DOHH2 (cell line): ENCODE measurements around the gene CCDC59.
A peak's percentile ranks its signal among the peaks of the same experiment; 100 is the strongest.

Experiments used
- H3F3A ChIP-seq: fragments of 200-600 bp; sonication (generic), shearing (Covaris generic); 2 replicates; pipeline ENCODE4 v1.6.0; 2016; ENCODE audit warnings: antibody characterized with exemption, mild to moderate bottlenecking; ENCODE audit not compliant: control insufficient read depth, insufficient read depth
- H3K27ac ChIP-seq: fragments of 200-600 bp; sonication (generic); 2 replicates; pipeline ENCODE4 v1.5.1; 2014; ENCODE audit warnings: low read depth, mild to moderate bottlenecking, low read length, moderate library complexity
- H3K27me3 ChIP-seq: fragments of 200-600 bp; sonication (generic); 2 replicates; pipeline ENCODE4 v1.6.1; 2014; ENCODE audit warnings: mild to moderate bottlenecking, low read length, mixed read lengths; ENCODE audit not compliant: control insufficient read depth
- H3K36me3 ChIP-seq: fragments of 200-600 bp; sonication (generic); 2 replicates; pipeline ENCODE4 v1.6.1; 2014; ENCODE audit warnings: mild to moderate bottlenecking, low read length, moderate library complexity, mixed read lengths; ENCODE audit not compliant: control insufficient read depth
- H3K4me1 ChIP-seq: fragments of 200-600 bp; sonication (generic); 2 replicates; pipeline ENCODE4 v1.6.1; 2014; ENCODE audit warnings: mild to moderate bottlenecking, low read length, mixed read lengths; ENCODE audit not compliant: control insufficient read depth
- H3K4me2 ChIP-seq: fragments of 200-600 bp; sonication (generic); 2 replicates; pipeline ENCODE4 v1.6.0; 2014; ENCODE audit warnings: mild to moderate bottlenecking, low read length, moderate library complexity
- H3K4me3 ChIP-seq: fragments of 200-600 bp; sonication (generic); 2 replicates; pipeline ENCODE4 v1.5.1; 2014; ENCODE audit warnings: mild to moderate bottlenecking, low read length, mixed read lengths
- H3K79me2 ChIP-seq: fragments of 200-600 bp; sonication (generic); 2 replicates; pipeline ENCODE4 v1.6.1; 2014; ENCODE audit warnings: mild to moderate bottlenecking, low read length, mixed read lengths; ENCODE audit not compliant: control insufficient read depth
- H3K9me2 ChIP-seq: fragments of 200-600 bp; sonication (generic); replicated peaks from 2 replicates; pipeline ENCODE4 v1.6.1; 2014; ENCODE audit warnings: mild to moderate bottlenecking, low read length, mixed read lengths; ENCODE audit not compliant: control insufficient read depth
- H3K9me3 ChIP-seq: fragments of 200-600 bp; sonication (generic); 2 replicates; pipeline ENCODE4 v1.6.1; 2014; ENCODE audit warnings: antibody characterized with exemption, low read length, mixed read lengths; ENCODE audit not compliant: control insufficient read depth, insufficient read depth
- H4K20me1 ChIP-seq: fragments of 200-600 bp; sonication (generic); 2 replicates; pipeline ENCODE4 v1.6.0; 2014; ENCODE audit warnings: low read depth, mild to moderate bottlenecking, antibody characterized with exemption, low read length, moderate library complexity; ENCODE audit not compliant: control insufficient read depth, insufficient read depth
- CTCF ChIP-seq: fragments of 200-600 bp; sonication (generic); IDR thresholded peaks from one replicate; pipeline ENCODE4 v1.5.1; 2014; ENCODE audit warnings: antibody characterized with exemption, mild to moderate bottlenecking, low read depth, low read length; ENCODE audit not compliant: poor library complexity, severe bottlenecking
- EZH2phosphoT487 ChIP-seq: fragments of 200-600 bp; sonication (generic); IDR thresholded peaks from 2 replicates; pipeline ENCODE4 v1.6.1; 2017; ENCODE audit warnings: borderline replicate concordance, mild to moderate bottlenecking, antibody characterized with exemption, low read length, moderate library complexity, mixed read lengths

CCDC59 gene

GRCh38 chr12:82358200-82359114 lies at the start of gene CCDC59, which contains the start of gene METTL25:
TSS of gene CCDC59 (minus strand) at chr12:82358387. CDS start at chr12:82358376, 11 bp downstream.
TSS of gene METTL25 (plus strand) at chr12:82358529. CDS start at chr12:82358566, 37 bp downstream.
- no peaks in the 10 kb centered on the region; the same call in 1 of the 2 replicates for H3F3A ChIP-seq
- H3K4me2 ChIP-seq, result peak within 1 kb of the TSS; percentile 71
- peaks cover 43% of the 10 kb centered on the region for H3K36me3 ChIP-seq
- peak; percentile 98 for TF ChIP-seq CTCF
- TF ChIP-seq EZH2phosphoT487, result no peak
- no peaks in the 10 kb centered on the region for H3K9me3 ChIP-seq
- H3K9me2 ChIP-seq, result no peaks in the 10 kb centered on the region
- H3K79me2 ChIP-seq, result peaks cover 42% of the 10 kb centered on the region
- H3K27me3 ChIP-seq, result no peaks in the 10 kb centered on the region
- H3K4me1 ChIP-seq, result peaks cover 25% of the 10 kb centered on the region
- peak within 1 kb of the TSS; percentile 68 for H3K27ac ChIP-seq
- no peaks in the 10 kb centered on the region for H4K20me1 ChIP-seq
- H3K4me3 ChIP-seq, result peak within 1 kb of the TSS; percentile 96

GRCh38 chr12:82407481-82407880 lies 49.3 kb upstream of the CCDC59 start:
- Histone ChIP-seq H3K36me3 (no peaks in the 10 kb centered on the region), H3K27me3 (no peaks in the 10 kb centered on the region), H3K4me2 (no peak overlapping the region), H4K20me1 (no peaks in the 10 kb centered on the region), H3K4me1 (no peaks in the 10 kb centered on the region), H3F3A (no peaks in the 10 kb centered on the region), H3K27ac (no peak overlapping the region), H3K4me3 (no peak overlapping the region), H3K9me2 (no peaks in the 10 kb centered on the region), H3K79me2 (no peaks in the 10 kb centered on the region), H3K9me3 (no peaks in the 10 kb centered on the region)
- TF ChIP-seq CTCF (no peak), EZH2phosphoT487 (no peak)

GRCh38 chr12:82406651-82407050 lies 48.5 kb upstream of the CCDC59 start:
- no peaks in the 10 kb centered on the region for H3K9me2 ChIP-seq
- H3F3A ChIP-seq, result no peaks in the 10 kb centered on the region
- no peaks in the 10 kb centered on the region for H3K36me3 ChIP-seq
- H3K79me2 ChIP-seq, result no peaks in the 10 kb centered on the region
- H4K20me1 ChIP-seq, result no peaks in the 10 kb centered on the region
- no peak overlapping the region for H3K4me3 ChIP-seq
- H3K4me1 ChIP-seq, result no peaks in the 10 kb centered on the region
- no peaks in the 10 kb centered on the region for H3K9me3 ChIP-seq
- TF ChIP-seq EZH2phosphoT487, result no peak
- no peak for TF ChIP-seq CTCF
- H3K4me2 ChIP-seq, result no peak overlapping the region
- no peaks in the 10 kb centered on the region for H3K27me3 ChIP-seq
- H3K27ac ChIP-seq, result no peak overlapping the region
